DND-41 (cell line): ENCODE data around the gene SYNPO.

Source experiments
- ATAC-seq: fragments of 200-7000 bp; cut with Tn5 transposase; 3 replicates; pipeline ENCODE4 v1.9.1; 2021; ENCODE audit warnings: low read depth; ENCODE audit not compliant: insufficient read depth
- DNase-seq: peaks from one replicate; pipeline ENCODE4 v3.0.0-alpha.2; 2020
- H2AFZ ChIP-seq: 2 replicates; pipeline ENCODE4 v1.6.0; 2012; ENCODE audit warnings: low read depth, low read length
- H3K27ac ChIP-seq: 2 replicates; pipeline ENCODE4 v1.5.1; 2012; ENCODE audit warnings: low read length, inconsistent platforms
- H3K27me3 ChIP-seq: fragments of 200-600 bp; sonication (generic); 2 replicates; pipeline ENCODE4 v1.6.0; 2012; ENCODE audit warnings: low read length, mild to moderate bottlenecking, inconsistent platforms; ENCODE audit not compliant: insufficient read depth, poor library complexity
- H3K36me3 ChIP-seq: 2 replicates; pipeline ENCODE4 v1.5.1; 2012; ENCODE audit warnings: low read length, inconsistent platforms; ENCODE audit not compliant: insufficient read depth
- H3K4me1 ChIP-seq: 2 replicates; pipeline ENCODE4 v1.5.1; 2012; ENCODE audit warnings: mild to moderate bottlenecking, low read length; ENCODE audit not compliant: insufficient read depth
- H3K4me2 ChIP-seq: 2 replicates; pipeline ENCODE4 v1.6.0; 2012; ENCODE audit warnings: mild to moderate bottlenecking, moderate library complexity, low read length, inconsistent platforms; ENCODE audit not compliant: insufficient read depth
- H3K4me3 ChIP-seq, 2 experiments: fragments of 200-600 bp in 1 of 2; shearing (Covaris generic) in 1 of 2; 2 replicates each; pipeline ENCODE4 v1.5.1; 2012 to 2016; ENCODE audit warnings: inconsistent platforms in 2 of 2, low read length in 2 of 2, mild to moderate bottlenecking in 2 of 2, low read depth in 1 of 2, moderate library complexity in 1 of 2
- H3K79me2 ChIP-seq: 2 replicates; pipeline ENCODE4 v1.6.0; 2012; ENCODE audit warnings: low read length, inconsistent platforms; ENCODE audit not compliant: insufficient read depth
- H3K9ac ChIP-seq: 2 replicates; pipeline ENCODE4 v1.6.0; 2012; ENCODE audit warnings: low read depth, mild to moderate bottlenecking, inconsistent platforms, low read length, moderate library complexity
- H3K9me3 ChIP-seq: 2 replicates; pipeline ENCODE4 v1.5.1; 2012; ENCODE audit warnings: low read length, moderate library complexity, mild to moderate bottlenecking, inconsistent platforms; ENCODE audit not compliant: insufficient read depth, severe bottlenecking
- H4K20me1 ChIP-seq: 2 replicates; pipeline ENCODE4 v1.6.0; 2012; ENCODE audit warnings: low read length; ENCODE audit not compliant: insufficient read depth
- CTCF ChIP-seq: IDR thresholded peaks from 2 replicates; pipeline ENCODE4 v1.5.1; 2012; ENCODE audit warnings: borderline replicate concordance, low read length, moderate library complexity, mild to moderate bottlenecking; ENCODE audit not compliant: poor library complexity, severe bottlenecking; ENCODE audit errors: extremely low read depth
- EZH2 ChIP-seq: IDR thresholded peaks from 3 replicates; pipeline ENCODE4 v1.6.1; 2012; ENCODE audit warnings: borderline replicate concordance, low read depth, mild to moderate bottlenecking, moderate library complexity, low read length, inconsistent platforms; ENCODE audit not compliant: severe bottlenecking

Gene SYNPO

GRCh38 chr5:150637245-150638052, 3.0 kb upstream of the SYNPO start:
- no peaks in the 10 kb centered on the region for H3K4me1 ChIP-seq
- H4K20me1 ChIP-seq, result peaks cover 2% of the 10 kb centered on the region; the same call in 1 of the 2 replicates
- H3K4me3 ChIP-seq, result no peak overlapping the region
- H3K27me3 ChIP-seq, result peaks cover 11% of the 10 kb centered on the region
- H3K4me2 ChIP-seq, result no peak overlapping the region
- no peaks in the 10 kb centered on the region for H3K79me2 ChIP-seq
- ATAC-seq (no peak), DNase-seq (no peak)
- no peaks in the 10 kb centered on the region for H3K36me3 ChIP-seq
- no peak overlapping the region for H3K9ac ChIP-seq
- no peaks in the 10 kb centered on the region for H3K9me3 ChIP-seq
- no peak overlapping the region for H2AFZ ChIP-seq
- no peak overlapping the region for H3K27ac ChIP-seq
- TF ChIP-seq EZH2, result no peak
- no peak for TF ChIP-seq CTCF

- no peak for TF ChIP-seq CTCF
- TF ChIP-seq EZH2, result no peak
- no peak overlapping the region for H3K27ac ChIP-seq
These were observed 2.4 kb upstream of the SYNPO start for GRCh38 chr5:150638053-150638444.

GRCh38 chr5:150638488-150639376, 1.7 kb upstream of the SYNPO start:
- no peaks in the 10 kb centered on the region for H3K9me3 ChIP-seq
- no peak overlapping the region for H3K27ac ChIP-seq
- H3K4me2 ChIP-seq, result no peak overlapping the region
- no peaks in the 10 kb centered on the region for H3K79me2 ChIP-seq
- H3K36me3 ChIP-seq, result no peaks in the 10 kb centered on the region
- H3K4me3 ChIP-seq, result no peak overlapping the region
- H3K27me3 ChIP-seq, result peaks cover 11% of the 10 kb centered on the region
- H2AFZ ChIP-seq, result no peak overlapping the region
- H3K4me1 ChIP-seq, result no peaks in the 10 kb centered on the region
- no peak for DNase-seq
- no peak for ATAC-seq
- no peak for TF ChIP-seq CTCF
- TF ChIP-seq EZH2, result no peak
- H3K9ac ChIP-seq, result no peak overlapping the region
- peaks cover 2% of the 10 kb centered on the region; the same call in 1 of the 2 replicates for H4K20me1 ChIP-seq

More at GRCh38 chr5:150638053-150638444, 2.4 kb upstream of the SYNPO start:
- Histone ChIP-seq H3K4me3 (no peak overlapping the region), H3K4me1 (no peaks in the 10 kb centered on the region), H3K9me3 (no peaks in the 10 kb centered on the region), H3K9ac (no peak overlapping the region), H3K79me2 (no peaks in the 10 kb centered on the region), H4K20me1 (peaks cover 2% of the 10 kb centered on the region; the same call in 1 of the 2 replicates), H3K4me2 (no peak overlapping the region), H2AFZ (no peak overlapping the region), H3K27me3 (peaks cover 11% of the 10 kb centered on the region), H3K36me3 (no peaks in the 10 kb centered on the region)
- no peak for DNase-seq
- ATAC-seq, result no peak
